ENCODE results near the gene DOCK10.

GRCh38 chr2:224894356-224894755, 147.9 kb downstream of the DOCK10 start:
- TF ChIP-seq CTCF (IDR thresholded peaks at IDR 0.05) (no peak), POLR2A (IDR thresholded peaks at IDR 0.05) (no peak)

Data from testis (tissue), 2 donors.